SU-DHL-6 (cell line): ENCODE data around the gene CCDC40.

Experiments used
- EZH2phosphoT487 ChIP-seq: fragments of 200-600 bp; sonication (generic), shearing (Covaris generic); conservative IDR thresholded peaks from 2 replicates; pipeline ENCODE4 v1.6.1; 2018; ENCODE audit warnings: mild to moderate bottlenecking, antibody characterized with exemption, low read length, moderate library complexity, mixed read lengths
- TF ChIP-seq, protein P1 (sequence below): fragments of 200-600 bp; sonication (generic); IDR thresholded peaks from one replicate; pipeline ENCODE4 v1.5.1; 2017; ENCODE audit warnings: antibody characterized with exemption, mild to moderate bottlenecking, low read length, moderate library complexity; ENCODE audit not compliant: insufficient read depth, poor library complexity, severe bottlenecking

- TF ChIP-seq, protein P1, sequence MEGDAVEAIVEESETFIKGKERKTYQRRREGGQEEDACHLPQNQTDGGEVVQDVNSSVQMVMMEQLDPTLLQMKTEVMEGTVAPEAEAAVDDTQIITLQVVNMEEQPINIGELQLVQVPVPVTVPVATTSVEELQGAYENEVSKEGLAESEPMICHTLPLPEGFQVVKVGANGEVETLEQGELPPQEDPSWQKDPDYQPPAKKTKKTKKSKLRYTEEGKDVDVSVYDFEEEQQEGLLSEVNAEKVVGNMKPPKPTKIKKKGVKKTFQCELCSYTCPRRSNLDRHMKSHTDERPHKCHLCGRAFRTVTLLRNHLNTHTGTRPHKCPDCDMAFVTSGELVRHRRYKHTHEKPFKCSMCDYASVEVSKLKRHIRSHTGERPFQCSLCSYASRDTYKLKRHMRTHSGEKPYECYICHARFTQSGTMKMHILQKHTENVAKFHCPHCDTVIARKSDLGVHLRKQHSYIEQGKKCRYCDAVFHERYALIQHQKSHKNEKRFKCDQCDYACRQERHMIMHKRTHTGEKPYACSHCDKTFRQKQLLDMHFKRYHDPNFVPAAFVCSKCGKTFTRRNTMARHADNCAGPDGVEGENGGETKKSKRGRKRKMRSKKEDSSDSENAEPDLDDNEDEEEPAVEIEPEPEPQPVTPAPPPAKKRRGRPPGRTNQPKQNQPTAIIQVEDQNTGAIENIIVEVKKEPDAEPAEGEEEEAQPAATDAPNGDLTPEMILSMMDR: no peak
- TF ChIP-seq EZH2phosphoT487: no peak
These were observed 1.4 kb upstream of the CCDC40 start for GRCh38 chr17:80034791-80035686.
